Memory B cell (primary cell): ENCODE results near the gene BPI.
"Not testable (repeated sequence)": the region's sequence is repeated elsewhere in the genome, so short reads cannot be mapped to it uniquely, and the experiment has no call there.

ENCODE experiments used
- ATAC-seq: fragments of 150-1000 bp; cut with Tn5 transposase; 2 replicates; pipeline ENCODE4 v1.10.0; 2021; ENCODE audit warnings: low read depth, mild to moderate bottlenecking, moderate library complexity
- DNase-seq, 2 donors: peaks; one replicate each; pipeline ENCODE4 v3.0.0; 2022; ENCODE audit warnings: low spot score in 2 of 2
- H3K27ac Mint-ChIP-seq: one replicate; pipeline ENCODE4 v1.8.0; 2022; ENCODE audit warnings: mild to moderate bottlenecking, moderate library complexity, mixed read lengths
- H3K27me3 Mint-ChIP-seq: one replicate; pipeline ENCODE4 v1.8.0; 2022; ENCODE audit warnings: mixed read lengths
- H3K36me3 Mint-ChIP-seq: one replicate; pipeline ENCODE4 v1.8.0; 2022; ENCODE audit warnings: mild to moderate bottlenecking, mixed read lengths
- H3K4me1 Mint-ChIP-seq: one replicate; pipeline ENCODE4 v1.8.0; 2022; ENCODE audit warnings: mixed read lengths
- H3K4me3 Mint-ChIP-seq: one replicate; pipeline ENCODE4 v1.8.0; 2022; ENCODE audit warnings: mild to moderate bottlenecking, moderate library complexity, mixed read lengths
- H3K9me3 Mint-ChIP-seq: one replicate; pipeline ENCODE4 v1.8.0; 2022; ENCODE audit warnings: mixed read lengths

BPI gene

GRCh38 chr20:38269715-38270114 lies 34.2 kb upstream of the BPI start:
- no peaks in the 10 kb centered on the region for H3K36me3 Mint-ChIP-seq
- no peaks in the 10 kb centered on the region for H3K4me1 Mint-ChIP-seq
- ATAC-seq: no peak
- no peak overlapping the region for H3K27ac Mint-ChIP-seq
- DNase-seq: no peak
- peaks cover 3% of the 10 kb centered on the region for H3K9me3 Mint-ChIP-seq
- no peak overlapping the region for H3K4me3 Mint-ChIP-seq
- peaks cover 17% of the 10 kb centered on the region for H3K27me3 Mint-ChIP-seq

- DNase-seq (no peak), ATAC-seq (no peak)
- no peaks in the 10 kb centered on the region for H3K36me3 Mint-ChIP-seq
- H3K9me3 Mint-ChIP-seq: no peaks in the 10 kb centered on the region
- no peak overlapping the region for H3K4me3 Mint-ChIP-seq
- no peak overlapping the region for H3K27ac Mint-ChIP-seq
- H3K27me3 Mint-ChIP-seq: peaks cover 15% of the 10 kb centered on the region
- no peaks in the 10 kb centered on the region for H3K4me1 Mint-ChIP-seq
These were observed 32.9 kb upstream of the BPI start for GRCh38 chr20:38270869-38271605.

GRCh38 chr20:38271608-38272120 lies 32.3 kb upstream of the BPI start:
- peaks cover 12% of the 10 kb centered on the region for H3K27me3 Mint-ChIP-seq
- no peak for ATAC-seq
- H3K36me3 Mint-ChIP-seq: no peaks in the 10 kb centered on the region
- no peak overlapping the region for H3K27ac Mint-ChIP-seq
- no peak for DNase-seq
- no peaks in the 10 kb centered on the region for H3K9me3 Mint-ChIP-seq
- no peak overlapping the region for H3K4me3 Mint-ChIP-seq
- no peaks in the 10 kb centered on the region for H3K4me1 Mint-ChIP-seq

- no peaks in the 10 kb centered on the region for H3K9me3 Mint-ChIP-seq
- no peaks in the 10 kb centered on the region for H3K36me3 Mint-ChIP-seq
- no peak for DNase-seq
- no peaks in the 10 kb centered on the region for H3K4me1 Mint-ChIP-seq
- no peak overlapping the region for H3K27ac Mint-ChIP-seq
- no peak overlapping the region for H3K4me3 Mint-ChIP-seq
- peaks cover 12% of the 10 kb centered on the region for H3K27me3 Mint-ChIP-seq
- ATAC-seq: no peak
These were observed 31.6 kb upstream of the BPI start for GRCh38 chr20:38272398-38272797.

GRCh38 chr20:38272961-38273360 lies 31.0 kb upstream of the BPI start:
- Mint-ChIP-seq H3K27ac (no peak overlapping the region), H3K27me3 (peaks cover 12% of the 10 kb centered on the region), H3K4me3 (no peak overlapping the region), H3K4me1 (no peaks in the 10 kb centered on the region), H3K9me3 (no peaks in the 10 kb centered on the region), H3K36me3 (no peaks in the 10 kb centered on the region)
- no peak for ATAC-seq
- no peak for DNase-seq

GRCh38 chr20:38275815-38276550 lies 28.0 kb upstream of the BPI start:
- H3K27me3 Mint-ChIP-seq: peaks cover 2% of the 10 kb centered on the region
- ATAC-seq: no peak
- H3K4me3 Mint-ChIP-seq: no peak overlapping the region
- no peaks in the 10 kb centered on the region for H3K36me3 Mint-ChIP-seq
- no peak for DNase-seq
- no peaks in the 10 kb centered on the region for H3K4me1 Mint-ChIP-seq
- no peak overlapping the region for H3K27ac Mint-ChIP-seq
- no peaks in the 10 kb centered on the region for H3K9me3 Mint-ChIP-seq

GRCh38 chr20:38277285-38277684 lies 26.7 kb upstream of the BPI start:
- DNase-seq (no peak), ATAC-seq (no peak)
- no peaks in the 10 kb centered on the region for H3K27me3 Mint-ChIP-seq
- H3K27ac Mint-ChIP-seq: no peak overlapping the region
- H3K4me3 Mint-ChIP-seq: no peak overlapping the region
- H3K36me3 Mint-ChIP-seq: no peaks in the 10 kb centered on the region
- no peaks in the 10 kb centered on the region for H3K4me1 Mint-ChIP-seq
- H3K9me3 Mint-ChIP-seq: no peaks in the 10 kb centered on the region

GRCh38 chr20:38277691-38278090 lies 26.3 kb upstream of the BPI start:
- ATAC-seq (no peak), DNase-seq (no peak)
- no peaks in the 10 kb centered on the region for H3K36me3 Mint-ChIP-seq
- H3K4me3 Mint-ChIP-seq: no peak overlapping the region
- H3K4me1 Mint-ChIP-seq: no peaks in the 10 kb centered on the region
- no peaks in the 10 kb centered on the region for H3K27me3 Mint-ChIP-seq
- no peaks in the 10 kb centered on the region for H3K9me3 Mint-ChIP-seq
- no peak overlapping the region for H3K27ac Mint-ChIP-seq

- H3K27ac Mint-ChIP-seq: no peak overlapping the region
- H3K4me1 Mint-ChIP-seq: no peaks in the 10 kb centered on the region
- no peaks in the 10 kb centered on the region for H3K9me3 Mint-ChIP-seq
- ATAC-seq (no peak), DNase-seq (no peak)
- H3K27me3 Mint-ChIP-seq: no peaks in the 10 kb centered on the region
- no peaks in the 10 kb centered on the region for H3K36me3 Mint-ChIP-seq
- H3K4me3 Mint-ChIP-seq: no peak overlapping the region
These were observed 25.8 kb upstream of the BPI start for GRCh38 chr20:38278131-38278530.

GRCh38 chr20:38278763-38279162 lies 25.2 kb upstream of the BPI start:
- DNase-seq (no peak), ATAC-seq (no peak)
- Mint-ChIP-seq H3K9me3 (no peaks in the 10 kb centered on the region), H3K4me1 (no peaks in the 10 kb centered on the region), H3K4me3 (no peak overlapping the region), H3K27ac (no peak overlapping the region), H3K36me3 (no peaks in the 10 kb centered on the region), H3K27me3 (no peaks in the 10 kb centered on the region)

- H3K4me1 Mint-ChIP-seq, H3K27ac Mint-ChIP-seq, H3K36me3 Mint-ChIP-seq, DNase-seq, H3K4me3 Mint-ChIP-seq, H3K9me3 Mint-ChIP-seq, H3K27me3 Mint-ChIP-seq, ATAC-seq: not testable (repeated sequence)
These were observed 22.6 kb upstream of the BPI start for GRCh38 chr20:38281176-38281915.

- ATAC-seq (no peak), DNase-seq (no peak)
- Mint-ChIP-seq H3K9me3 (no peaks in the 10 kb centered on the region), H3K36me3 (no peaks in the 10 kb centered on the region), H3K27ac (no peak overlapping the region), H3K27me3 (peaks cover 4% of the 10 kb centered on the region), H3K4me3 (no peak overlapping the region), H3K4me1 (no peaks in the 10 kb centered on the region)
These were observed 20.7 kb upstream of the BPI start for GRCh38 chr20:38283236-38283635.

GRCh38 chr20:38284066-38284650 lies 19.8 kb upstream of the BPI start:
- H3K27ac Mint-ChIP-seq, H3K36me3 Mint-ChIP-seq, H3K4me1 Mint-ChIP-seq, H3K4me3 Mint-ChIP-seq, H3K9me3 Mint-ChIP-seq, ATAC-seq, DNase-seq, H3K27me3 Mint-ChIP-seq: not testable (repeated sequence)

GRCh38 chr20:38284893-38285444 lies 19.0 kb upstream of the BPI start:
- no peaks in the 10 kb centered on the region for H3K4me1 Mint-ChIP-seq
- no peak overlapping the region for H3K27ac Mint-ChIP-seq
- H3K36me3 Mint-ChIP-seq: no peaks in the 10 kb centered on the region

More at GRCh38 chr20:38284893-38285444, 19.0 kb upstream of the BPI start:
- Mint-ChIP-seq H3K9me3 (no peaks in the 10 kb centered on the region), H3K4me3 (no peak overlapping the region), H3K27me3 (peaks cover 4% of the 10 kb centered on the region)
- DNase-seq: no peak
- no peak for ATAC-seq
